Hepatic stellate cell (primary cell): ENCODE measurements around the gene DHRS12.
A peak's percentile ranks its signal among the peaks of the same experiment; 100 is the strongest.

ENCODE experiments used
- DNase-seq: peaks from one replicate; pipeline ENCODE4 v3.0.0; 2011; ENCODE audit warnings: low spot score

DHRS12 gene, protein sequence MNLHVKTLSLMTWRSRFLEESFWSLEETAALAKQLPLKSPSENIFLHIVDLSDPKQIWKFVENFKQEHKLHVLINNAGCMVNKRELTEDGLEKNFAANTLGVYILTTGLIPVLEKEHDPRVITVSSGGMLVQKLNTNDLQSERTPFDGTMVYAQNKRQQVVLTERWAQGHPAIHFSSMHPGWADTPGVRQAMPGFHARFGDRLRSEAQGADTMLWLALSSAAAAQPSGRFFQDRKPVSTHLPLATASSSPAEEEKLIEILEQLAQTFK

GRCh38 chr13:51803422-51804294 is at the start of gene DHRS12:
Gene DHRS12 (minus strand): TSS chr13:51804163. CDS start chr13:51799659, 4,504 bp downstream.
- DNase-seq: peak; percentile 87

DNA sequence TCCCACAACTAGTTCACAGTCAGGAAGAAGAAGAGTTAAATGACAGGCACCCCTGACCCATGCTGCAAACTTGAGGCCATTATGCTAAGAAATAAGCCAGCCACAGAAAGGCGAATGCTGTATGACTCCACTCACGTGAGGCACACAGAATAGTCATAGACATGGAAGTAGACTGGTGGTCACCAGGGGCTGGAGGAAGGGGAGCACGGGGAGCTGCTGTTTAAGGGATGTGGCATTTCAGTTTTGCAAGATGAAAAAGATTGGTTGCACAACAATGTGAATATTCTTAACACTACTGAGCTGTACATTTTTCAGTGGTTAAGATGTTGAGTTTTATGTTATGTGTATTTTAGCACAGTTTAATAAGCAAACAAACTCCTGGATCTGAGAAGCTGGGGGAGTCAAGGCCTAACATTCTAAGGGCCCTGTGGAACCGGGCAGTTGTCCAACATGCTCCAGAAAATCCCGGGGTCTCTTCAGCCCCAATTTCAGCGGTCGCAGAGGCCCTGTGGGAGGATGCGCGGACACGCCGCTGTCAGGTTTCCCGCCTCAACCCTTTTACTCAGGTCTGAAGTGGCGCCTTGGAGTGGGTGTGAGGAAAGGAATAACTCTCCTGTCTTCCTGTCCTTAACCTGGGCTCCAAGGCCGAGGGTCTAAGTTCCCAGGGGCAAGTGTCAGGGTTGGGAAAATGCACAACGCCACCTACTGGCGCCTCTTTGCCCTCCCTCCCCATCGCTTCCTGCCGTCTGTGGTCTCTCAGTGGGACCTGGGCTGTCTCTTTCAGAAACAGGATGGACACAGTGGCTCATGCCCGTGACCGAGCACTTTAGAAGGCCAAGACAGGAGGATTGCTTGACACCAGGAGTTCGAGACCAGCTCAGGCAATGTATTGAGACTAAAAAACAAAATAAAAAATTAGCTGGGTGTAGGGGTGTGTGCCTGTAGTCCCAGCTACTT is 45.5 kb upstream of the DHRS12 start:
- DNase-seq: no peak

- DNase-seq: peak; percentile 22
Measured at GRCh38 chr13:51848674-51849073, 44.7 kb upstream of the DHRS12 start.

DNA sequence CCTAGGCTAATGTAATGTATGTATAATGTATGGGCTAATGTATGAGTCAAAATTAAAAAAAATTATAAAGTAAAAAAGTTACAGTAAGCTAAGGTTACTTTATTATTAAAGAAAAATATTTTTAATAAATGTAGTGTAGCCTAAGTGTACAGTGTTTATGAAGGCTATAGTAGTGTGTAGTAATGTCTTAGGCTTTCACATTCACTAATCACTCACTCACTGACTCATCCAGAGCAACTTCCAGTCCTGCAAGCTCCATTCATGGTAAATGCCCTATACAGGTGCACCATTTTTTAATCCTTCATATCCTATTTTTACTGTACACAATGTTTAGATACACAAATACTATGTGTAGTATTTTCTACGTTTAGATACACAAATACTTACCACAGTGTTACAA is 42.8 kb upstream of the DHRS12 start:
- no peak for DNase-seq

GRCh38 chr13:51845574-51846318 is 41.8 kb upstream of the DHRS12 start:
- DNase-seq: no peak

GRCh38 chr13:51844862-51845573 is 41.1 kb upstream of the DHRS12 start, which contains the start of gene TMEM272:
Gene TMEM272 (minus strand): TSS chr13:51845177. CDS start chr13:51838530, 6,647 bp downstream.
- DNase-seq: peak; percentile 44

DNA sequence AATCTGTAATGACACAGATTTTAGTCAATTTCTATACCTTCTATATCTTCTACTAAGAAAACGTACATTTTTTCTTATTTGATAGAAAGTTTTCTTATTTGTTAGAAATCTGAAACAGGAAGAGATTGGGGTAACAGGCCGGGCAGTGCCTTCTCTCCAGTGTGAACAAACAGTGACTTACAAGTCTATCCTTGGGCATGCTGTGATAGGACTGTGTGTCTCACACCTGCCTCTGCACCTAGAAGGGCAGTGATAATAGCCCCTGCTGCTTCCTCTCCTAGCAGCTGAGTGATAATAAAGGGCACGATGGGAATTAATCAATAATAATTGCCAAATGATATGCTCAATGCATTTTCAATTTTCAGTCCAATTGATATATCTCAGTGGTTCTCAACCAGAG is 39.6 kb upstream of the DHRS12 start:
- DNase-seq: no peak

DNA sequence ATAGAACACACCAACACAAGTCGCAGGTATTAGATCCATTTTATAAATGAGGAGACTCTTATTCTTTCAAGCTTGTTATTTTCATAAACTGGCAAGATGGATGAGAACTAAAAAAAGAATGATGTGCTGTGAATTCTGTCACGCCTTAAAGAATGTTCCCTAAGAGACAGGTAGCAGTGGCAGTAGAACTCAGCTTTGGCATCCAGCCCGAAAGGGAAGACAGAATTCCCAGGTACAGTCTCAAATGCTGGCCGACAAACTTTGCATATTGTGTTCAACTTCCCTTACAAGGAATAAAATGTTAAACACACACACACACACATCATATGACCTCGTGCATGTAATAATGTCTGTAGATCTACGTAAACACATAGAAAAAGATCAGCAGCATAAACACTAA is 37.8 kb upstream of the DHRS12 start:
- DNase-seq: no peak

- no peak for DNase-seq
Measured at GRCh38 chr13:51840917-51841316, 37.0 kb upstream of the DHRS12 start.

- no peak for DNase-seq
Measured at GRCh38 chr13:51839711-51840540, 36.0 kb upstream of the DHRS12 start.

GRCh38 chr13:51838240-51838846 is 34.4 kb upstream of the DHRS12 start:
- DNase-seq: peak; percentile 22

DNA sequence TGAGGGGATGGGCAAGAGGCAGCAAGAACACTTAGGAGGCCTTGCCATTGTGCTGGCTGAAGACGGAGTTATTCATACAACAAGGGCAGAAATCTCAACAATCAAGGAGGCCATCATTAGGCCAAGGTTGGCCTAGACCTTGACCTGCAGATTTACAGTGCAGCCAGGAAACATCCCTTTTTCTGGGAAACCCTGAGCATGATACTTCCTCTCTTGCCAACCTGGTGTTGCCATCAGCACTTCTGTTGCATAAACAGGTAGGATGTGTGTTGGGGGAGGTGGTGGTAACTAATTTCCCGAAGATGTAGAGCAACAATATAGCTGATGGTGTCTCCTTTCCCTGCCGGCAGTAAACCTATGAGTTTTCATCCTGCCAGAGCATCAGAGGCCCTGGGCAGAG is 33.1 kb upstream of the DHRS12 start:
- DNase-seq: no peak

- no peak for DNase-seq
Measured at GRCh38 chr13:51834581-51835171, 30.7 kb upstream of the DHRS12 start.

DNA sequence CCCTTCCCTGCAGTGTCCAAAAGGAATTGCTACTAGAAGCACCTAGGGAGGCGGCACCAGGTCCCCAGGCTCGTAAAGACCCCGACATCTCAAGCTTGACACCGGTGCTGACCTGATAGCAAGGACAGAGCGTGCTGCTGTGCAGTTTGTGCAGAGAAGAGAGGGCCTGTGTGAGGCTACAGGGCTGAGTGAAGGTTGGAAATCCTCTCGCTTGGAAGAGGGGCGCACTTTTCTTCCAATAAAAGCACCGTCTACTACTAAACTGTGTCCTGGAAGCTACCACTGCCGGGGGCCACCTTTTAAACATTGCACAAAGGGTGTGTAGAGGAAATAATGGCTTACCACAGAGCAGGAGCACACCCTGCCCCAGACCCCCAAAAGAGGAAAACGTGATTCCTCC is 30.0 kb upstream of the DHRS12 start:
- no peak for DNase-seq

- DNase-seq: peak; percentile 32
Measured at GRCh38 chr13:51832471-51833152, 28.6 kb upstream of the DHRS12 start.

- no peak for DNase-seq
Measured at GRCh38 chr13:51831519-51831918, 27.6 kb upstream of the DHRS12 start.

- no peak for DNase-seq
Measured at GRCh38 chr13:51829568-51829899, 25.6 kb upstream of the DHRS12 start.
